AG10803 (cell line): ENCODE data around the gene HMMR.
A peak's percentile ranks its signal among the peaks of the same experiment; 100 is the strongest.

Experiments used
- DNase-seq: peaks from one replicate; pipeline ENCODE4 v3.0.0; 2010; ENCODE audit warnings: low read depth
- H3K4me3 ChIP-seq: 2 replicates; pipeline ENCODE4 v1.5.1; 2011; ENCODE audit warnings: mild to moderate bottlenecking, low read length, control low read depth
- CTCF ChIP-seq: conservative IDR thresholded peaks from 2 replicates; pipeline ENCODE4 v1.5.1; 2011; ENCODE audit warnings: mild to moderate bottlenecking, low read length, control low read depth, inconsistent platforms

Gene HMMR

DNA sequence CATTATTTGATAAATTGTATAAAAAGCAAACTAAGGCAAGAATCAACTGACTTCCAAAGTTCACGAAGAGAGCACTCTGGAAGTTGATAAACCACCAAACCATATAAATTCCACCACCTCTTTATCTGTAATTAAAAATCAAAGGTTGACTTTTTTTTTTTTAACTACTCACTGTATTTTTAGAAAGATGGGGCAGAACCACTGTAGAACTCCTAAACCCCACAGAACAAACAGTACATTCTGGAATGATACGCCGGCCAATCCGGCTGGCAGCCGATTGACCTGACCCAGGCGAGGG lies 23.5 kb upstream of the HMMR start:
- no peak for TF ChIP-seq CTCF
- H3K4me3 ChIP-seq, result peak overlapping the region; percentile 50

GRCh38 chr5:163437309-163438182 lies 22.9 kb upstream of the HMMR start, which contains the start of gene CCNG1:
Gene CCNG1 (plus strand): TSS chr5:163437595. CDS start chr5:163439257, 1,662 bp downstream.
- peak; percentile 95 for DNase-seq
- H3K4me3 ChIP-seq, result peak within 1 kb of the TSS; percentile 81
- TF ChIP-seq CTCF, result no peak

More for the DNA sequence above, 23.5 kb upstream of the HMMR start:
- DNase-seq, result no peak

DNA sequence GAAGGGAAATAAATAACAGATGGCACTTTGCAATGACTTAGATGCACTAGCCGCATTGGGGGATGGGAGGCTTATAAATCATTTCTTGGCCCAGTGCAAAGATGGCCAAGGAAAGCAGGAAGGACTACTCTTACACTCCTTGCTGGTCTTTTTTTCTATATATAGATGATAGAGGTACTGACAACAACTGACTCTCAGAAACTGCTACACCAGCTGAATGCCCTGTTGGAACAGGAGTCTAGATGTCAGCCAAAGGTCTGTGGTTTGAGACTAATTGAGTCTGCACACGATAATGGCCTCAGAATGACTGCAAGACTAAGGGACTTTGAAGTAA lies 21.4 kb upstream of the HMMR start:
- DNase-seq, result peak; percentile 40
- peak overlapping the region; percentile 41 for H3K4me3 ChIP-seq
- no peak for TF ChIP-seq CTCF

GRCh38 chr5:163440954-163441353 lies 19.5 kb upstream of the HMMR start:
- no peak overlapping the region for H3K4me3 ChIP-seq
- TF ChIP-seq CTCF, result no peak
- no peak for DNase-seq

- no peak for TF ChIP-seq CTCF
- no peak for DNase-seq
- H3K4me3 ChIP-seq, result no peak overlapping the region
Observed at GRCh38 chr5:163444526-163444925, 15.9 kb upstream of the HMMR start.

DNA sequence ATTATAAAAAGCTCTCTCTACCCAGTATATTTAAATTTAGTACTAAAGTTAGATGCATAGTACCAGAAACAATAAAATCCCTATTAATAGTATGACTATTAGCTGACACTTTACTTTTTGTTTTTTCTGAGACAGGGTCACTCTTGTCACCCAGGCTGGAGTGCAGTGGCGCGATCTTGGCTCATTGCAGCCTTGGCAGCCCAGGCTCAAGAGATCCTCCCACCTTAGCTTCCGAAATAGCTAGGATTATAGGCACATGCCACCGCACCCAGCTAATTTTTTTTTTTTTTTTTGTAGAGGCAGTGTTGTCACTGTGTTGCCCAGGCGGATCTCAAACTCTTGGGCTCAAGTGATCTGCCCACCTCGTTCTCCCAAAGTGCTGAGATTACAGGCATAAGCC lies 15.1 kb upstream of the HMMR start:
- H3K4me3 ChIP-seq, result no peak overlapping the region
- DNase-seq, result no peak
- TF ChIP-seq CTCF, result no peak

GRCh38 chr5:163447191-163447590 lies 13.2 kb upstream of the HMMR start:
- no peak for TF ChIP-seq CTCF
- H3K4me3 ChIP-seq, result no peak overlapping the region
- no peak for DNase-seq
